NCI-H446 treated with DMSO at 0.1 percent for 48 hours (cell line): Measurements from ENCODE around the gene CCDC88C.
"Not testable (repeated sequence)": the region's sequence is repeated elsewhere in the genome, so short reads cannot be mapped to it uniquely, and the experiment has no call there.

Source experiments
- DNase-seq: peaks from one replicate; lab custom pipeline; 2025; lab: John Stamatoyannopoulos, UW

The CCDC88C gene

DNA sequence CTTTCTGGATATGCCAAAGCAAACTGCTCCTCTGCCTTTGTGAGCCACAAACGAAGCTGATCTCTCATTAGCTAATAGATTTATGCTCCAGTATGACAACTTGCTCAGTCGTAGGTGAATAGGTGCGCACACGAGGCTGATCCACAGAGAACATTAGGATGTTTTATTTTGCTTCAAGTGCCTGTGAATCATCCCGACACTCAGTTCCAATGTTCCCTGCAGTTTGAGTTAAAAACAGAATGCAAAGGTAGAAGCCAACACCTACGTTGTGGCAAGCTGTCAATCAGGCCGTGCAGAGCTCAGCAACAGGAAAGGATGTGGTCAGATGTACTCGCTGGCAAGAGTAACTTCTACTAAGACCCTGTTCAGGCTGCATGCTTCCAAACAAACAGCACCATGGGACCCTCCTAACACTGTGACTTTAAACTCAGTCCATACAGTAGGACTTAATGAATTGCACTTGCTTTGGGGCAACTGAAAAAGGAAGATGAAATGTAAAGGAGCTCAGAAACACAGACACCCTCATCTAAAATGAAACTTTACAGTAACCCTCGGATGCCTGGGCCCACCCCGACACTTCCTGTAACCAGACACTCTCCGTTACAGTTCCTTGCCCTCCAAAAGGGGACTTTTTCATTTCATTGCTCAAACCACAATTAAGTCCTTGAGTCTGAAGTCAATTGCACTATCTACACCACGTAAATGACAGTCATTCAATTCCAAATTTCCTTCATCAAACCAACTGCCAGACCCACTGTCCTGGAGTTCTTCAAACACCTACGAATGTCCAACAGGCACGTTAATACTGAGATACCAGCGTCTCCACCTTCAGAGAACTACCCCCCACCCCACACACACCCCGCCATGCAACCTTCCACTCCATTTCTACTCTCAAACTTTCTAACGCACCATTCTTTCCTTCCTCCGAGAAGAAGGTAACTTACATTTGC is 1.6 kb downstream of the CCDC88C start:
- no peak for DNase-seq

DNA sequence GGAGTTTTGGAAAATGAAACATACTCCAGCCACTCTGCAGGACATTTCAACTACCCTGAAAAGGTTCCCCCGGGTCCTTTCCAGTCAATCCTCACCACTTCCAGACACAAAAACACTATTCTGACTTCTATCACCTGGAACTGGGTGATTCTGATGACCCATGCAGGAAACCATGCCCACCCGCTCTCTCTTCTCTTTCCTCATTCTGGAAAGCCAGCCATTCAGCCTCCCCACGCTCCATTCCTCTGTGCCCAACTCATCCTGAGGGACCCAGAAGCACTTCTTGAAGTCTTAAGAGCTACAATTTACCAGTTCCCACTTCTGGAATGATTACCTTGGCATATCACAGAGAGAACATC is 3.2 kb downstream of the CCDC88C start:
- DNase-seq = no peak

DNA sequence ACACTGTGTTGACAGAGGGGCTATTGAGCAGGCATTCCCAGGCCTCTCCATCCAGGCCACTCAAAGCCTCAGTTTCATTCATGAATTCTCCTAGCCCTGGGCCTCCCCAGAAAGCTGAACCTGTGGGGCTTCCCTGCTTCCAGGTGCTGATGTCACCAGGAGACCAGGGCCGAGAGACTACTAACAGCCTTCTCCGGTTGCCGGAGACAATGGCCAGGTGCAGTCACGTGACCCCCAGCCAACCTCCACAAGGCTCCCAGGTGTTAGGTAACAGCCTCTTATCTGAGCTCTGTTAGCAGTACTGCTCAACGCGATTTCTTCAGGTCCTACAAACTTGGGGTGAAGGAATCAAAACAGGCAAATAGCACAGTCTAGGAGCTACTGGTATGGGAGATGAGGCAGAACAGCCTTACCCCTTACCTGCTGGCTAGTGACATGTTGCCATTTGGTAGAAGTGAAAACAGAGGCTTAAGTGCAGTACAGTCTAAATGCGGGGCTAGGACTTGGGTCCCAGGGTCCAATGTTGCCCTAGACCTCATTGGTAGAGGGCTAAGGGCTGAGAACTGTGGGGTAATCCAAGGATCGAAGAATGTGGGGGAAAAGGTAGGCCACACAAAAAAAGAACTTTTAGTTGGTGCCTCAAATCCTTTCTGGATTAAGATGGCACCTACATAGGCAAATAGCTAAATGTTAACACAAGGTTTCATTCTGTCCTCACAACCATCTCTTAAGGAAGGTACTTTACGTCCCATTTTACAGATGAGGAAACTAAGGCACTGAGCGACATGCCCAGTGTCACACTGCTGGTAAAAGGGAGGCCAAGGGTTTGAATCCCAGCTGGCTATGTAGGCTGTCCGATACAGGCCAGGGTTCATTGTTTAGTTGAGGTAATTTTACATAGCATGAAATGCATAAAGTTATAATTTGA is 3.8 kb downstream of the CCDC88C start:
- DNase-seq = no peak

DNA sequence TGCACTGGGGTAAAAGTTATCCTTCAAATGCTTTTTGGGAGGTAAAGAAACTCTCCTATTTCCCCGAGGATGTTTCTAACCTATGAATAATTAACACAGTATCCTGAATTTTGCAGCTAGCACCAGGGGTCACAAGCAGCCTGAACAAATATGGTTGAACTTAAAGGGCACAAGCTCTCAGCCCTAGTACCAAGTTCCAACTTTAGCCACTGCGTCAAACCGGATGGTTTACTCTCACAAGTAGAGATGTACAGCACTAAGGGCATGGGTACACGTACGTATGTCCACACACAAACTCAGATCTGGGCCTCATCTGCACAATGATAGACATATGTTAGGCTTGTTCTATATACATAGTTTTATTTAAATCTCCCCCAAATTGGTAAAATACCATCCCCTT is 4.7 kb downstream of the CCDC88C start:
- no peak for DNase-seq

DNA sequence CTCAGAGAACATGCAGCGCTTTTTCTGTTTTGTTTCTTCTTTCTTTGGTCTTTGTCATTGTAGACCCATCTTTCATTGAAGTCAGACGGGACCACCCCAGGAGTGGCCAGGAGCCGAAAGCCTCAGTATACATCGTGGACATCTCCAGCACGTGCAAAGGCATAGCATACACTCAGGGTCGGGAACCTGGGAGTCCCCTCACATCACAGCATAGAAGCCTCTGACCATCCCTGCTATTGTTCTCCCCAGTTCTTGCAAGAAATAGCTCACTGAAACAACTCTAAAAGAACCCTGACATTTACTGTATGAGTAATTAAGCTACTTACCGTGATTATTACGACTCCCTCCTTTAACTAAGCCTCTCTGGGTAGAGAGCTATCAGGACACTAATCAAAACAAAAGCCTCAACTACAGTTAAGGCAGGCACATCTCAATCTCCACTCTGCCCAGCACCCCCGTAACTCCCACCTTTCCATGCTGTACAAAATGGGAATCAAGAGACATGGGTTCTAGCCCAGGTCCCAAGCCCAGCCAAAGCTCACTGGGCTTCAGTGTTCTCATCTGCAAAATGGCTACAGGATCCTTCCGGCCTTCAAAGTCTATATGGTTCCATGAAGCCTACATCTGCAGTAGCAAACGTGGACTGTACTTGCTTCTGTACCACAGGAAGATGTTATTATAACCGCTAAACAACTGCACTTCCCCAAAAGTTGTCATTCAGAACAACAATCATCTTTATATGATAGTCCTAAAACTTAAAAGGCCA is 6.7 kb downstream of the CCDC88C start:
- no peak for DNase-seq

DNA sequence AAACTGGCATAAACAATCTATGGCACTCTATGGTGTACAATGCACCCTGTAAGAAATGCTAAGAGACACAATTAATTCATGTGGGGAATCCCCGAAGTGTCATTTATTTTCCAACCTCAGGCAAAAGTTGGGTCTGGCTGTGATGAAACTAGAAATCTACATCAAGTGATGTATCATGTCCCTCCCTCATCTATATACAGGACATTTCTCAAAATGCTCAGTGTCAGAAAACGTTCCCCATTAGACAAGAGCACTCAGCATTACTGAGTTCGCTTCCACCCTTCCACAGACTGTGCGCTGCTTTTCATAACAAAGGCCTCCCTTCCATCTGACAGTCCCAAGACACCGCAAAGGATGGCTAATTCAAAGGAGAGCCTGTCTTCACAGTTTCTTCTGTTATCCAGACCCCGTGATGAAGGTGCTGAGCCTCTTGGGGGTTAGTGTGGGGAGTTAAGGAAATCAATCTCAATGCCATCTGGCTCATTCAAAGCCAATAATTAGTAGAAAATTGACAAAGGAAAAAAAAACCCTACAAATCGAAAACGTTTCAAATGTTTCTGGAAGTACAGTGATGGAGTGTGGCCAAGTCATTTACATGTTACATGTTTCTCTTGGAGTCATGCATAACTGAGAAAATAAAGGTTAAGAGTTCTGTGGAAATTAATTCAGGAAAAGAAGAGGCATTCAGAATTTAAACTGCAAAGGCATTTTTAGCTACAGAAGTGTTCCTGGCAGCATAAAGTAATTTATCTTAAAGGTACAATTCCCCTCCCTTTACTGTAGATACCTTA is 7.5 kb downstream of the CCDC88C start:
- no peak for DNase-seq

DNA sequence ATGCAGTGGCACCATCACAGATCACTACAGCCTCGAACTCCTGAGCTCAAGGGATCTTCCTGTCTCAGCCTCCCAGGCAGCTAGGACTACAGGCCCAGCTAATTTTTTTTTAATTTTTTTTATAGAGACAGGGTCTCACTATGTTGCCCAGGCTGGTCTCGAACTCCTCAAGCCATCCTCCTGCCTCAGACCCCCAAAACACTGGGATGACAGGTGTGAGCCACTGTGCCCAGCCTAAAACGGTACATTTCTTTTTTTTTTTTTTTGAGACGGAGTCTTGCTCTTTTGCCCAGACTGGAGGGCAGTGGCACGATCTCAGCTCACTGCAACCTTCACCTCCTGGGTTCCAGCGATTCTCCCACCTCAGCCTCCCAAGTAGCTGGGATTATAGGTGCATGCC is 8.4 kb downstream of the CCDC88C start:
- not testable (repeated sequence) for DNase-seq

DNA sequence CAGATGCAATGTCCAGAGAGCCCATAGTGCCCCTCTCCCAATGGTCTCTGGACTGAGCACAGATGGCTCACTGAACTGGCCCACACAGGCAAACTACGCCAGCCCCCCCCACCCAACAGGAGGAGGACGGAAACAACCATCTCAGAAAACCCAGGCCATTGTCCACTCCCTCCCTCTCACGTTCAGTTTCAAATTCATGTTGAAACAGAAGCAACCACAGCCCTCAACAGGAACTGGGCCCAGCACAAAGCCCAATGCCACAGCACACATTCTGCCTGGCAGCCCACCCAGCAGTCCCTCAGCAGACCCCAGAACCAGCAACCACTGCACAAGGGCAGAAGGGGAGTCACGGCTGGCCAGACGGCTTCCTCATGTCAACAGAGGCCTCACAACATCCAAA is 10.6 kb downstream of the CCDC88C start:
- DNase-seq = no peak

DNA sequence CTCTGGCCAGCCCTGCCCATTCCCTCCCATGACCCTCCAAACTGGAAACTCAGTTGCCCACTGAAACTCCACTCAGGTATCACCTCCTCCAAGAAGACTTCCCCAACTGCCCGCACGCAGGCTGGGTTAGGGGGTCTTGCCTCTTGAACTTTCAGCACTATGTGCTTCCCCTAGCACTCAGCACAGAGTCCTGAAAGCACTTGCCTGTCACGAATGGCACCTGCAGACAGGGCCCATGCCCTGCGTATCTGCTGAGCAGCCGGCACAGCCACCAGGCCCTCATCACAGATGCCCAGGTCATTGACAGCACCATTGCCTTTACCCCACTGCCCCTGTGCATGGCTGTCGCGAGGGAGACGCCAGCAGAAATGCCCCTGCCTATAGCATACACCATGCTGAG is 11.2 kb downstream of the CCDC88C start:
- DNase-seq = no peak

DNA sequence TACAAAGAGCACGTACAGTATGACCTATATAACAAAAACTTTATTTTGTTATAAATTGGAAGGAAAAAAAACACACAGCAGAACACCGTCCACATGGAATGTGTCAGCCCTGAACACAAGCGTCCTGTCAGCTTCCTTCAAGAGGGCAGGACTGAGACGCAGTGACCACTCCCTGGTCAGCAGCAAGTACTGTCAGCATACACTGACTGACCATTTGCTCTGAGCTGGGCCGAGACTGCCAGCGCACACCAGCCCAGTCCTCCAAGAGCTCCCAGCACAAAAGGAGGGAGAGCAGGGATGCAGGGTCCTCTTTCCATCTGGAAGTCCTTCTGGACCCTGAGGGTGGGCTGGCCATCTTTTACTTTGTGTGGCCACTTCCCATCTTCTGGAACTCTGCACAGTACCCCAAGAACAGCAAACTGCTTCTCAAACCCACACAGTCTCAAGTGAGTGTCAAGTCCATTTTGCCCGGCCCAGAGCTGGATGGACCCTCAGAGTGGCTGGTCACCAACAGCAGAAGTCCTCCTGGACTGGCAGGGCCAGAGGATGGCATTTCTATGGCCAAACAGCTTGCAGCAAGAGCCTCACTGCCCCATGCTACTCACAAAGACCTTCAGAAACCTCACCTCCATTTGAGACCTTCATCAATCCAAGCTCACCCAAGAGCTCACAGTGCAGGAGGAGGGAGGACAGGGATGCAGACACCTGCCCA is 11.7 kb downstream of the CCDC88C start:
- DNase-seq = no peak

DNA sequence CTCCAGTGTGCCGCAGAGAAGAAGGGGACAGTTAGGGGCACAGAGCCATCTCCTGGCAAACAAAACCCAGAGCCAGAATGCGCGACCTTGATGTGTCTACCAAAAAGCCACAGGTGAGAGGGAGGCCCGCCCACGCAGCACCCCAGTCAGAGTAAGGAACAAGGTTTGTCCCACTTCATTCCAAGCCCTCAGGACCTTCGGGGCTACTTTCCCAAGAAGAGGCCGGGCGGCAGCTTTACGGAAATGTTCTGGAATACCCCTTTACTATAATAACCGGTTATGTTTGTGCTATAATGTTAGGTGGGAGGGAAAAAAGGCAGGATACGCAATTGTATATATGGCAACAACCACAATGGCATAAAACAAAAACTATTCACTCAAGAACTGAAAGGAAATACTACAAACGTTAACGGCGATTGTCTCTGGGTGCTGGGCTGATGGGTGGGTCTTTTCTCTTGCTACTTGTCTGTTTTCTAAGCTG is 12.3 kb downstream of the CCDC88C start:
- DNase-seq = no peak

DNA sequence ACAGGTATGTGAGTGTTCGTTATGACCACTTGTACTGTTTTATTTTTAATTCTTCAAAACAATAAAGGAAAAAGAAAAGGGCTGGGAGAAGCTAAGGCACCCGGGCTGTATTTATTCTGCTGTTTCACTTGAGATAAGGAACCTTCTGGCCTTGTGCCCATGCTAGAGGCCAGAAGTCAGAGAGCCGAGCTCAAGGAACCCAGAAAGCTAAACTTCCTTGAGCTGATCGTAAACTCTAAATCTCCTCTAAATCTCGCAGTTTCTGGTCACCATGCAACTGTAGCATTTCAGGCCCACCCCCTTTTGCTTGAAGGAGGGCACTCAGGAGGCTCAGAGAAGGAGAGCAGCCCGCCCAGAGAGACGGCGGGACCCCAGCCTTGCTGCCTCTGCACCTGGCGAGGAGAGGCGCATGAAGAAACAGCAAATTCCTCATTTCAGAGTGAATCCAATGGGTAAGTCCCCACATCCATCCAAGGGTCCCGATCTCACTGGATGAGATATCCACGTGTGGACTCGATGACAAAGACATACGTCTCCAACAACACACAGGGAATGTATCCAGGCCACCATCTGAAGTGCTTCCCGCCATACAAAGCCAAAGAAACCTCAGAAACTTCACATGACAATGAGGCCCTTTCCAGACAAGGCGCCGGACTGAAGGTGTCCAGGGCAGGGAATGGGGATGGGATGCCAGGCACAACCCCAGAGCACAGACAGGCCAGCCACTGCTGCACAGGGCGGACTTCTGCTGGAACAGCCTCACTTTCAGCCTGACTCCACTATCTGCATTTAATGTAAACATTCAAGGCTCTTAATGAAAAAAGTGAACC is 14.6 kb downstream of the CCDC88C start:
- DNase-seq = no peak

DNA sequence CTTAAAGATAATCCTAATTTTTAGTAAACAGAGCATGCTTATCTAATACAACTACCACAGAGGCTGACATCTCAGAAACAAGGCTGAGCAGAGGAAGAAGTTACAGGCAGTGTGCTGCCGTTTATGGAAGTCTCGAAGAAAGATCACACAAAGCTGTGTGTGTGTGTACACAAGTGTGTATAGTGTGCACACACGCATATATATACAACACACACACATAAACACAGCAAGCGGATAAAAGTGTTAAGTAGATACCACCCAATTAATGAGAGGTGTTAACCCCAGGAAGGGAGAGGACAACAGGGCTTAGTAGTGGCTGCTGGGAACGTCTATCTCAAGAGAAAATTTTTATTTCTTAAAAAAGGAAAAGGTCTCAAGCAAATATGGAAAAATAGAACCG is 15.3 kb downstream of the CCDC88C start:
- no peak for DNase-seq

DNA sequence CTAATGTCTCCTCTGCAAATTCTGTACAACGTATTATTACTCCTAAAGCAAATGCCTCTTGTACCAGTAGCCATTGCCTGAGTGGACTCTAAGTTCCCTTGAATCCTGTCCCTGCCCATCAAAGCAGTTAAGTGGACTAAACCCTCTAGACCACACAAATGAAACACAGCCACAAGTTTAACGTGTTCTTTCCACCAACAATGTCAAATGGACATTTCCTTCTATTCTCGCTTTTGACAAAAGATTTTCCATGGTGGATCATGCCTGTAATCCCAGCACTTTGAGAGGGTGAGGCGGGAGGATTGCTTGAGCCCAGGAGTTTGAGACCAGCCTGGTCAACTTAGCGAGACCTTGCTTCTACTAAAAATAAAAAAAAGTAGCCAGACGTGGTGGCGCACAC is 15.9 kb downstream of the CCDC88C start:
- DNase-seq = no peak

DNA sequence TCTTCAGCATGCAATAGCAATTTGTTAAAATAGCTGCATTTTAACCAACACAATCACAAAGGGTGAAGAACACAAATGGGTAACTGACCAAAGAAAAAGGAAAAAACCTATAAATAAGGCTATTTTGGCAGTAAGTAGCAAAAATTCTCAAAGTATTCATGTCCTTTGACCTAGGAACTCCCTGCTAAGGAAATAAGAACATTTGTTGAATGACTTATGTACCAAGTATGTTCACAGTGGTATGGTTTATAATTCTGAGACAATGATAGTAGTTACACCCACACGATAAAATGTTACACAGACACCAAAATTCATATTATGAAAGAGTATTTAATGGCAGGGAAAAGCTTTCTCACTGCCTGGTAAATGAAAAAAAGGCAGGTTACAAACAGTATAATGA is 16.9 kb downstream of the CCDC88C start:
- DNase-seq = no peak

DNA sequence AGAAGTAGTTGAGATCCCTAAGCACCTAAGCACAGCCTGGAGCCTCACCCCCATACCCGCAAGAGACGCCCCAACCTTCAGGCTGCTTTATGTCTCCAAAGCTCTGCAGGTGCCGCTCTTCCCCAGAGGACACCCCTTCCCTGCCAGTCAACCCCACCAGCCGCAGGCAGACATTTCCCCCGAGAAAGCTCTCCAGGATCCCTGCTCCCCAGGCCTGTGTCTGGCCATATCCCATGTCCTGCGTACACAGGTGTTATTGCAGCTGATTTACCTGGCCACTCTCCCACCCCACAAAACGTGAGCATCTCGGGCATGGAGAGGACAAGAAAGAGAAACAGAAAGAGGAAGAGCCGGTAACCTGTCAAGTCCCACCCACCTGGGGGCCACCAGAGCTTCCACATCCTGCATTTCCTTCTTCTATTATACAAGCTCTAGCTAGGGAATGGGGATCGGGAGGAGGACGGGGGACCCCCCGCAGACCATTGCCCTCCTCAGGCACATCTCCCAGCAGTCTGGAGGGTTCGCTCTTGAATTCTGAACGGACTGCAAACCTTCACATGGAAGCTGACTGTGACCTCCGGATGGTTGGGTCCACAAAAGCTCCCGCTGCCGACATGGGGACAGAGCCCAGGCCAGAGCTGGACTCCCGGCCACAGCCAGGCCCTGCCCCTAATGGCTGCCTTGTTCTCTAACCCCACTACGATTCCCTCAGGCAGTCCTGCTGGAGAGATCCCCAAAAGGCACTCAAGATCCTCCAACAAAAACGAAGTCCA is 17.6 kb downstream of the CCDC88C start:
- no peak for DNase-seq

DNA sequence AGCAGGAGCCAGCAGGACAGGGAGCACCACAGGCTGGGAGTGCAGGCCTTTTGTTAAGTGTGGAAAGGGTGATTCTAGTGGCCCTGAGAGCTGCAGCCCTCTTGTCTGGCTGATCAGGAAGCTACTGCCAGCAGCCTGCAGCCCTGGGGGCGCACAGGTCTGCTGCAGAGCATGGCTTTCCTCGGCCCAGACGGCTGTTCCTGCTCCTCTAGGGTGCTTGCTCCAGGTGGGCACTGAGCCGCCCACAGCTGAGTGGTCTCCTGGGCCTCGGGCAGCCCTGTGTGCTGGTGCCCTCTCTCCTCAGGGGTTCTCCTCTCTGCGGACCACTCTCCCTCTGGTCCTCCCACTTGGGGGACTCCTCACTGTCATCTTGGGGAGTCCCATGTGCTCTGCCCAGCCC is 18.9 kb downstream of the CCDC88C start:
- no peak for DNase-seq

DNA sequence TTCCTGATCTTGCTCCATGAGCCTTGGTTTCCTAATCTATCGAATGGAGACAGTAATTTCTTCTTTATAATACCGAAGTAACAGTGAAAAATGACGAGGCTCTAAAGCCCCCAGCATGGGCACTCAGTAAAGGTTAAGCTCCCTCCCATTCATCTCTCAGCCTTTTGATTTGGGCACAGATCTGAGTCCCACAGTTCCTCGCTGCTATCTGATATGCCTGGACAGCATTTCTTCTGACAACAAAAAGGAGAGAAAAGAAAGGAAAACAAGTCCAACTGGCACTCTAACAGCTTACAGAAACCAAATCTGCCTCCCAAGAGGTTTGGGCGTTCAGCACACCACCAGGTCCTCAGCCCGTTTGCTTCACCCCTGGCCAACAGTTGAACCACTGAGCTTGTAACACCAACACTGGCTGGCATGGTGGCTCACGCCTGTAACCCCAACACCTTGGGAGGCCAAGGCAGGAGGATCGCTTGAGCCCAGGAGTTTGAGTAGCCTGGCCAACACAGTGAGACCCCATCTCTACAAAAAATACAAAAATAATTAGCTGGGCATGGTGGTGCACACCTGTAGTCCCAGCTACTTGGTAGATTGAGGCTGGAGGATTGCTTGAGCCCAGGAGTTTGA is 19.5 kb downstream of the CCDC88C start:
- no peak for DNase-seq
